Cardiac fibroblast (primary cell): ENCODE results near the gene BTBD17.

Experiments
- DNase-seq, 2 donors: peaks; one replicate each; pipeline versions ENCODE4 v3.0.0 to v3.0.0-alpha.2; 2010; ENCODE audit warnings: low read depth in 2 of 2
- H3K4me3 ChIP-seq, 2 donors: replicated peaks in 1 of 2; 1 replicate in 1 of 2; 2 replicates in 1 of 2; pipeline ENCODE4 v1.5.1; 2011; ENCODE audit warnings: low read depth in 2 of 2, low read length in 2 of 2, mild to moderate bottlenecking in 2 of 2, moderate library complexity in 1 of 2
- TF ChIP-seq, protein P1 (sequence below): IDR thresholded peaks from one replicate; pipeline ENCODE4 v1.5.1; 2011; ENCODE audit warnings: low read depth, mild to moderate bottlenecking, low read length, inconsistent platforms

The BTBD17 gene

DNA sequence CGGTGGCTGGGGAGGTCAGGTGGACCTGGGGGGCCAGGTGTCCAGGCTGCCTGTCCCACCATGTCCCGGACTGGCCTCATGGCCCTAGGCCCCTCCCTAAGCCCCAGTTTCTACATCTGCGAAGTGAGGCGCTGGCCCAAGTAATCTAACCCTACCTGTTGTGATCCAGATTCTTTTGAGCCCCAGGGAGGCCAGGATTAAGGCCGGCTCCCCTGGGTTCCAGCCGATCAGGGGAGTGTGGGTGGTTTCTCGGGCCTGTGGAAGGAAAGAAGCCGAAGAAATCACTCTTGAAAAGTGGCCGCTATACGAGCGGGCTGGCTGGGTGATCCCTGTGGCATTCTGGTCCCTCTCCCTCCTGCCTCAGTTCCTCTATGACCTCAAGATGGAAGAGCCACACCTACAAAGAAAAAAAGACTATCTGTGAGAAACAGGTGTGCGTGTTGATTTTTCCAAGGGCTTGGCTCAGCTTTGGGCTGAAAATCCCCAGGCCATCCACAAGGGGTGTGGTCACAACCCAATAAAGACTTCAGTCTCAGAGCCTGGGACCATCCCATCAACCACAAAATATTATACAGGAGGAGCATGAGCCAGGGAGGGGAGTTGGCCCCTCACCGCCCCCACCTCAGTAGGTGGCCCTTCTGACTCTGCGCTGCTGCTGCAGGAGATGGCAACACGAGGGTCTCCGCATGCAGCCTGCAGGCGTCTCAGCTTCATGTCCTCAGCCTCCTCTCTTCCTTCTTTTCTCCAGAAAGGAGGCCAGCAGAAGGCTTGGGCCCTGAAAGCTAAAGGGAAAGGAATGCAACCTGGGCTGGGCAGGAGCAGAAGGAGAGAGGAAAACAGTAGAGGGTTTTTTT lies 25.9 kb upstream of the BTBD17 start:
- TF ChIP-seq, protein P1, sequence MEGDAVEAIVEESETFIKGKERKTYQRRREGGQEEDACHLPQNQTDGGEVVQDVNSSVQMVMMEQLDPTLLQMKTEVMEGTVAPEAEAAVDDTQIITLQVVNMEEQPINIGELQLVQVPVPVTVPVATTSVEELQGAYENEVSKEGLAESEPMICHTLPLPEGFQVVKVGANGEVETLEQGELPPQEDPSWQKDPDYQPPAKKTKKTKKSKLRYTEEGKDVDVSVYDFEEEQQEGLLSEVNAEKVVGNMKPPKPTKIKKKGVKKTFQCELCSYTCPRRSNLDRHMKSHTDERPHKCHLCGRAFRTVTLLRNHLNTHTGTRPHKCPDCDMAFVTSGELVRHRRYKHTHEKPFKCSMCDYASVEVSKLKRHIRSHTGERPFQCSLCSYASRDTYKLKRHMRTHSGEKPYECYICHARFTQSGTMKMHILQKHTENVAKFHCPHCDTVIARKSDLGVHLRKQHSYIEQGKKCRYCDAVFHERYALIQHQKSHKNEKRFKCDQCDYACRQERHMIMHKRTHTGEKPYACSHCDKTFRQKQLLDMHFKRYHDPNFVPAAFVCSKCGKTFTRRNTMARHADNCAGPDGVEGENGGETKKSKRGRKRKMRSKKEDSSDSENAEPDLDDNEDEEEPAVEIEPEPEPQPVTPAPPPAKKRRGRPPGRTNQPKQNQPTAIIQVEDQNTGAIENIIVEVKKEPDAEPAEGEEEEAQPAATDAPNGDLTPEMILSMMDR = no peak
- DNase-seq = no peak
- no peak overlapping the region for H3K4me3 ChIP-seq

DNA sequence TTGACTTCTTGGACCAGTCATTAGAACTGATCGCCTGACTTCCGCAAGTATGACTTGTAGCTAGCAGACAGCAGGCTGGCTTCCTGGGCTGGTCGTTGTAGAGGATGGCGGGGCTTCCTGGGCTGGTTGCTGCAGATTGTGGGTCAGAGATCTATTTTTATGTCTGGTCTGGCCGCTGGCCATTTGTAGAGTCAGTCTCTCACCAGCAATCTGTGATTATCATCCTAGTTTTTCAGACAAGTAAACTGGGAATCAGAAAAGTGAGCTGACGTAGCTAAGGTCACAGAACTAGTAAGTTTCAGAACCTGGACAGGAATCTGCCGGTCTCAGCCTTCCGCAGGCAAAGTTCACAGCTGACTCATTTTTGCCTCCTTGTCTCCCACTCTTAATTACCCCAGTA lies 24.7 kb upstream of the BTBD17 start:
- DNase-seq = peak; percentile 5 to 65
- TF ChIP-seq, protein P1 = no peak

DNA sequence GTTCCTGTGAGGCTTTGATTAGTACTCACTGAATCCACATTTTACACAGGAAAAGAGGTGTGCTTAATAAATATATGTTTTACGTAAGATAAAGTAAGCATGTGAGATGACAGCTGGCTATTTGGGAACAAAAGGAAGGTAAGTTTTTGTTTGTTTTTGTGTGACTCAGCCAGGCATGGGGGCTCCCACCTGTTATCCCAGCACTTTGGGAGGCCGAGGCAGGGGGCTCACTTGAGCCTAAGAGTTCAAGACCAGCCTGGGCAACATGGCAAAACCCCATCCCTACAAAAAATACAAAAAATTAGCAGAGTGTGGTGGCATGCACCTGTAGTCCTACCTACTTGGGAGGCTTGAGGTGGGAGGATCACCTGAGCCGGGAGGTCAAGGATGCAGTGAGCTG lies 23.5 kb upstream of the BTBD17 start:
- TF ChIP-seq, protein P1 = no peak
- DNase-seq = no peak
- no peak overlapping the region for H3K4me3 ChIP-seq

More for the DNA sequence above, 24.7 kb upstream of the BTBD17 start:
- no peak overlapping the region for H3K4me3 ChIP-seq

DNA sequence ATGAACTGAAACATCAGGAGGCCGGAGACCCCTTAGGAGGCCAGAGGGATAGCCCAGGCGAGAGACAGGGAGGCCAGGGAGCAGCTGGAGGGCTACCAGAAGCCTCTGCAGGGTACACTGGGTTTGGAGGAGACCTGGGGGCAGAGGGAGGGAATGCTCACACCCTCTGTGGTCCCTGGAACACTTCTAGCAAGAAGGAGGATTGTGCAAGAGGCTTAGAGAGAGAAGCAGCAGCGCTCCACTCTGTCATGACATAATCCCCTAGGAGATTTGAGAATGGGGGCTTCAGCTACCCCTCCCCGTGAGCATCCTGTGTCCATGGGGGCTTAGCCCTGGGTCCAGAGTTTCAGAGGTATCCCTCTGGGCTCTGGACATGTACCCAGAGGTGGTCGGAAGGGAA lies 21.5 kb upstream of the BTBD17 start:
- TF ChIP-seq, protein P1 = no peak
- no peak for DNase-seq
- no peak overlapping the region for H3K4me3 ChIP-seq

DNA sequence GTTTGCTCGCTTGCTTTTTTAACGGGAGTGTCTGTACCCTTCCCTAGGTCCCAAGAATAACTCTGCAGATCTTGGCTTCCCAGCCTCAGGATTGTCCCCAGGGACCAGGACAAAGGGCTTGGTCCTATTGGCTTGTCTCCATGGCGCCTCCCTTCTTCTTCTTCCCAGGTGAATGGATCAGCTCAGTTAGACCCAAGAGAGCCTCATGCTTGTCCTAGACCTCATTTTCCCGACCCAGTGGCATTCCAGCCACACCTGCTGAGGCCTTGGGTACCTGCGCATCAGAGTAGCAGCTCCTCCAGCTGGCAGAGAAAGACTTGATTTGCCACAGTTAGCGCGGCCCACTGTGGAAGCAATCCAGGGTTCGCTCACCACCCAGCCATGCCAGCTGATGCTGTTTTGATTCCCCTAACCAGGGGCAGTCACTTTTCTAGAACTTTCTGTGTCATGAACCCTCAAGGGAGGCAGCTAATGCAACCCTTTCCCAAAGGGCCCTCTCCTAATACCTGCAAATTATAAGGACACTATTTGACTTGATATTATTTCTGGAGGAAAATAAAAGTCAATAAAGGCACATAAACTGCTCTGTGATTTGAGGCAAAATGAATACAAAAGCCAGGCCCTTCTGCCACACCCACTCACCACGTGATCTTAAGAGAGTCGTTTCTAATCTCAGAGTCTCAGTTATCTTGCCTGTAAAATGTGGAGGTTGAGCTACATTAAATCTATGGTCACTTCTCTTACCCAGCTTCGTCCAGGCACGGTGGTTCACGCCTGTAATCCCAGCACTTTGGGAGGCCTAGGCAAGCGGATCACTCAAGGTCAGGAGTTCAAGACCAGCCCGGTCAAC lies 19.5 kb upstream of the BTBD17 start:
- H3K4me3 ChIP-seq = no peak overlapping the region
- DNase-seq = no peak
- TF ChIP-seq, protein P1 = no peak

DNA sequence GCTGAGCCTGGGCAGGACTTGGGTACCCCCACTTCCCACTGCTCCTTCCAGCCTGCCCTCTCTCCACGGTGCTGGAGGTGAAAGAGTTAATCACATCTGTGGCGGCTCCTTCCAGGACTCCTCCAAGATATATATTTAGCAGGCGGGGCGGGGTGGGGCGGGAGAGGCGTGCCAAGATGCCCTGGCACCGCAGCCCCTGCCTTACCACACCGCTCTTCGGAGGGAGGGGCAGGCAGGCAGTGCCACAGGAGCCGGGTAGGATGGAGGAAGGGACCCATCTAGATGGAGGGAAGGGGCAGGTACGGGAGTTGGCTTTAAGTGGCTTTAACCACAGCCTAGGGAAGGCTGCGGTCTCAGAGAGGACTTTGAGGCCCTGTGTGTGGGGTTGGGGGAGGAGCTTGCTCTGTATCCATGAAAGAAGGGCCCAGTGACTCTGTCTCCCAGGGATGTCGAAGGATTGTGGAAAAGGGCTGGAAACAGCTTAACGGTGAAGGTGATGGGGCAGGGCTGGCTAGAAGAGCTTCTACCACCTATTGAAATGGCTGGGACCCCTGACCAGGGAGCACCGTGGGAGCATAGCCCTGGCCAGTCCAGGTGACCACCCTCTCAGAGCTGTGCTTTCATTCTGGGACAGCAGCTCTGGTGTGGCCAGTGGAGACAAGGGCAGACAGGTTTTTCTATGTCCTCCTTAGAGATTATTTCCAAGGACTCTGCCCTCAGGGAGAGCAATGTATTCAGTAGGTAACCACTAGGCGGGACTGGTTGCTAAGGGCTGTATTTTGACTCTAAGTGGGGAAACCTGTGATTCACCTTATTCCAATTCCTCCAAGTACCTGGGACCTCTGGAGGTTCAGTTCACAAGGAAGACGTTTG lies 18.7 kb upstream of the BTBD17 start:
- DNase-seq = no peak
- TF ChIP-seq, protein P1 = no peak
- H3K4me3 ChIP-seq = no peak overlapping the region
